ENCODE results near the gene DTNB.
"Not testable (repeated sequence)": the region's sequence is repeated elsewhere in the genome, so short reads cannot be mapped to it uniquely, and the experiment has no call there.

The DTNB gene

DNA sequence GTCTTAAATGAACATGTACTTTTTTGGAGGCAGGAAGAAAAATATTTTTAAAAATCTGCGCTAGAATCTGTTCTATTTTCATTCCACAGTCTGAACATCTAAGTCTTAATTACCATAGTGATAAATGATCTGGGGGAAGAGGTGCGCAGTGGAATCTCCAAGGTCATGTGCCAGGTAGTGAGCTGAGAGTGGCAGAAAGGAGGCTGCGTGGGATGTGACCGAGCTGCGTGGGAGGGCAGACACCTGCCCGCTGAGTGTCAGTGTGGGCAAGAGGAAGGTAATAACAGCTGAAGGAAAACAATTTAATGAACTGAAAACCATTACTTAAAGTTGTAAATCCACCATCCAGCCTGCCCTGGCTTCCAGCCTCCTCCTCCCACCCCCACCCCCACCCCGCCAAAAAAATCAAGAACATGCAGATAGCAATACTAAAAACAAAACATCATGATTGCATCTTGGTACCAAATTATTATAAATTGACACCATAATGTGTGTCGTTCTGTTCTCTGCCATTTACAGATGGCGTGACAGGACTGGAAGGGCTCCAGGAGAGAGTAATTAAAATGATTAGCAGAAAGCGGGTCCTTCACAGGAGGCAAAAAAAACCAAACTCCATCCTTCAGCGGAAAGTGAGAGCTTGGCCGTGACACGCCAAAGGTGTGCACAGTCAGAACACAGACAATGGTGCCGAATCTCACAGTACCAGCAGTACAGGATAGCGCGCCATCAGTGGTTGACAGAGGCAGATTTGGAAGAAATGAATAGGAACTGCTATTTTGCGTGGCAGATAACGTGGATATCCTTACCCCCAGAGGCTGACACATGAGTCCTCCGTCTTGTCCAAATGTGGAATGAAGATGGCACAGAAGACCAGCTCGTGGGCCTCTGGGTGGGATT is 11.4 kb upstream of the DTNB start:
- no peak for DNase-seq (ENCODE audit: low read depth, low spot score)

DNA sequence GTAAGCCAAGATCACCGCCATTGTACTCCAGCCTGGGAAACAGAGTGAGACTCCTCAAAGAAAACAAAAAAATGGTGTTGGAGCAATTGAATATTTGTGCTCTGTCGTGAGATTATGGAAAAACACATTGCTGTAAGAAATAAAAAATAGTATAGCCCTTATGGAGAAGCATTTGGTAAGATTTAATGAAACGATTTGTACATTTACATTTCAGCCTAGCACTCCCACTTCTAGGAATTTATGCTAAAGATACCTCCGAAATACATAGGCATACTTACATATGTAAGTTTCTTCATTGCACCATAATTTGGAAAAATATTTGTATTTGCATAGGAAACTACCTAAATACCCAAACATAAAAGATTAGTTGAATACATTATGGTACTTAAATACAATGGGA is 8.7 kb upstream of the DTNB start:
- no peak for DNase-seq (ENCODE audit: low read depth, low spot score)

DNA sequence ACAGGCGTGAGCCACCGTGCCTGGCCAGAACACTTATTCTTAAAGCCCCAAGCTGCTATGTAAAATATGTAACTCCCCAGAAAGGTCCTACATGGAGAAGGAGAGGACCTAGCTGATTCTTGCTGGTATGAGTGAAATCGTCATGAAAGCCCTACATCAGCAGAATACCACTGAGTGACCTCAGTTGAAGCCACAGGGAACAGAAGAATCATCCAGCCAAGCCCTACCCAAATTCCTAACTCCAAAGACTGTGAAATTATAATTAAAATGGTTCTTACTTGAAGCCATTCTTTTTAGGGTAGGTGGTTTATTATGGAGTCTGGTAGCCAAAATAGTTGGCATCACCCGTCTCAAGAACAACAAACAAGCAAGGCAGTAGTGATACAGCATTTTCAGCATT is 4.5 kb upstream of the DTNB start:
- no peak for DNase-seq (ENCODE audit: low read depth, low spot score)

DNA sequence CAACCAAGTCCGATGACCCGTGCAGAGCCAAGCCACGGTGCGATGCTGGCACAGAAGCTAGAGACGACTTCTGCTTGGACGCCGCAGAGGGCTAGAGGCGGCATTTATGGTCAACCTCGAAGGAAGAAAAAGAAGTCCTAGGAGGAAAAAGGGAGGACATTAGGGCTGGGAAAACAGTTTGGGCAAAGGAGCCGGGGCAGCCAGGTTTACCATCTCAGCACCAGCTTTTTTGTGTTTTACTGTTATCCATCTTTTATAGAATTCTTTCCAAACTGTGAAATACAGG is 643 bp upstream of the DTNB start:
- DNase-seq (ENCODE audit: low read depth, low spot score): no peak

DNA sequence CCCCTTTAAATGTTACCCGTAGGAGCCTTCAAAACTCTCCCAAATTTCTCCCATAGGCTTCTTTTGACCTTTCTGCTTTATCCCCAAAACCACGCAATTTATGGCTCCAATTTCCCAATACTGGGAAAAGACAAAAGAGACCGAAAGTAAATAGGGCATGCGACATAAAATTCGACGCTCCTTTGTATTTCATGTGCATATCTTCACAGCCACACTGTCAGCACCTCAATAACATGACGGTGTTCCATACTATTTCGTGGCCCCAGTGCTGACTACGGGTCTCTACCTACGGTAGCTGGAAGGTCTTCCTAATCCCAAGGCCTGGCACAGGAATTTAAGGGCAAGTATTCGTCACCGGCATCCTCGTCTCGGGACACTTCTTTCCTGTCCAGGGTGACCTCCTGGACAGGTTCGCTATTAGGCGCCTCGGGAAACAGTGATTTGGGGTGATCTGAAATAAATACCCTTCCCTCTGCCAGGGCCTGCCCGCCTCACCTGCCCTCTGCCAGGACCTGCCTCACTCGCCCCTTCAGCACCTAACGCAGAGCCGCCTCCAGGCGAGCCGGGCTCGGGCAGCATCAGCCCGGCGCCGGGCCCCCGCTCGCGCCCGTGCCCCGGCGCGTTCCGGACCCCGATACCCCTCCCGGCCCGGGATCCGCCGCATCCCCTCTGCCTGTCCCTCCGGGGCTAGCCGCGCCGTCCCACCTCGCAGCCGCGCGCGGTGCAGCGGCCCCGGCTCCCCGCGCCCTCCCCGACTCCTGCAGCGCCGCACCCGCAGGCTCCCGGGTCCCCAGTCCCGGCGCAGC is 680 bp downstream of the DTNB start:
- no peak for DNase-seq (ENCODE audit: low read depth, low spot score)

DNA sequence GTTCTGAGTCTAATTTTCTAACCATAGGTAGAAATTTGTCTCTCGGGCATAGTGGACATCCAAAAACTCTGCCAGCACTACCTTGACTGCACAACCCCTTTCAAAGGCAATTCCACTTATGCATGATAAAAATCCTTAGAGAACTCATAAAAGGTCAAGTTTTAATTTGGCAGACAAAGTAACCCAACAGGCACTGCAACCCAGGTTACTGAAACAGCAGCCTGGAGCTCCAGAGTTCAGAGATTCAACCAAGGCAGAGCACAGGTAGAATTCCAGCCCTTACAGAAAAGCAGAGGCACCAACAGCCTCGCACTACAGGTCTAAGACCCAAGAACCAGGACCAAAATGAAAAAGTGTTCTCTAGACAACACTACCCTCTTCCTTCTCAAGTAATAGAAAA is 1.8 kb downstream of the DTNB start:
- DNase-seq (ENCODE audit: low read depth, low spot score): no peak

DNA sequence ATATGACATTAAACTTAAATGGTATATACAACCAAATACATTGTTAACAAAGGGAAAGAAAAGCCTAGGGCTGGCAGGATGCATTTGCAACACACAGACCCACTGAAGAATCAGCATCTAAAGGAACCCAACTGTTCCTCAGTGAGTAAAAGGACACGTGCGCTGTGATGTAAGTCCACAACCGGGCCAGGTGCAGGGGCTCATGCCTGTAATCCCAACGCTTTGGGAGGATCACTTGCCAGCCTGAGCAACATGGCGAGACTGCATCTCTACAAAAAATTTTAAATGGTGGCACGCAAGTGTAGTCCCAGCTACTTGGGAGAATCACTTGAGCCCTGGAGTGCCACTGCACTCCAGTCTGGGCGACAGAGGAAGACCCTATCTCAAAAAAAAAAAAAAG is 3.9 kb downstream of the DTNB start:
- no peak for DNase-seq (ENCODE audit: low read depth, low spot score)

DNA sequence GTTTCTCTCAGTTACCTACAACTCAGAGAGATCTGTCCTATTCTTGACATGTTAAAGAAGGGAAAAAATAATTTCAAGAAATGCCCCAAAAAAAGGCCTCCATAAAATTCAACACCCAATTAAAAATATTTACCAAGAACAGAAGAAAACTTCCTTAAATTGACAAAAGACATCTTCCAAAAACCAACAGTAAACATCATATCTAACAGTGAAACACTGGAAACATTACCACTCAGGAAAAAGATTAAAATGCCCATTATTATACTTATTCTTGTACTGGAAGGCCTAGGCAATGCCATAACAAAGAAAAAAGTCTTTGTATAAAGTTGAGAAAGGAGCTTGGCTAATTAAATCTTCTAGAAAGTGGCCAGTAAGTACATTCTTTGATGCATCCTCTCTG is 7.2 kb downstream of the DTNB start:
- no peak for DNase-seq (ENCODE audit: low read depth, low spot score)

DNA sequence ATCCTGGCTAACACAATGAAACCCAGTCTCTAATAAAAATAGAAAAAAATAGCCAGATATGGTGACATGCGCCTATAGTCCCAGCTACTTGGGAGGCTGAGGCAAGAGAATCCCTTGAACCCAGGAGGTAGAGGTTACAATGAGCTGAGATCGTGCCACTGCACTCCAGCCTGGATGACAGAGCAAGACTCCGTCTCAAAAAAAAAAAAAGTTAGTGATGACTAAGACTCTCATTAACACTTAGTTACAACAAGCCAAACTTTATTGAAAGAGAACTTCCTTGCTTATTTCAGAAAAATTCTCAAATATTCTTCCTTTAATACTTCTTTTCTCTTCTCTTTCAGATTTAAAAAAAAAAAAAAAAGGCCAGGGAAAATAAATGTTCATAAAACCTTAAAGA is 7.9 kb downstream of the DTNB start:
- DNase-seq (ENCODE audit: low read depth, low spot score): not testable (repeated sequence)

DNA sequence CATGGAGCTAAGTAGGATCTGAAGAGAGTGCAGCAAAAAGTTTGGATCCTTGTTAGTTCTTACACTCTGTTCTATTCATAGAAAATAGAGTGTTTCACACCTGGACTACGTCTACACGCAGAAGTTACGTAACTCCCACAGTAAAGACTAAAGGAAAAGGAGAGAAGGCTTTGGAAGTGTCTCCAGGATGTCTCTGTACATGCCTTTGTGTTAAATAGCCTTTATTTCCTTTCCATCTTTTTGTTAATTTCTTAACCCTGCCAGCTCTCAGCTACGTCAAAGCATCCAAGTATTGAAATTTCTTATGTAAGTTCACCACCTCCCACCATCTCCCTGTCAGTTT is 8.4 kb downstream of the DTNB start:
- DNase-seq (ENCODE audit: low read depth, low spot score): no peak

DNA sequence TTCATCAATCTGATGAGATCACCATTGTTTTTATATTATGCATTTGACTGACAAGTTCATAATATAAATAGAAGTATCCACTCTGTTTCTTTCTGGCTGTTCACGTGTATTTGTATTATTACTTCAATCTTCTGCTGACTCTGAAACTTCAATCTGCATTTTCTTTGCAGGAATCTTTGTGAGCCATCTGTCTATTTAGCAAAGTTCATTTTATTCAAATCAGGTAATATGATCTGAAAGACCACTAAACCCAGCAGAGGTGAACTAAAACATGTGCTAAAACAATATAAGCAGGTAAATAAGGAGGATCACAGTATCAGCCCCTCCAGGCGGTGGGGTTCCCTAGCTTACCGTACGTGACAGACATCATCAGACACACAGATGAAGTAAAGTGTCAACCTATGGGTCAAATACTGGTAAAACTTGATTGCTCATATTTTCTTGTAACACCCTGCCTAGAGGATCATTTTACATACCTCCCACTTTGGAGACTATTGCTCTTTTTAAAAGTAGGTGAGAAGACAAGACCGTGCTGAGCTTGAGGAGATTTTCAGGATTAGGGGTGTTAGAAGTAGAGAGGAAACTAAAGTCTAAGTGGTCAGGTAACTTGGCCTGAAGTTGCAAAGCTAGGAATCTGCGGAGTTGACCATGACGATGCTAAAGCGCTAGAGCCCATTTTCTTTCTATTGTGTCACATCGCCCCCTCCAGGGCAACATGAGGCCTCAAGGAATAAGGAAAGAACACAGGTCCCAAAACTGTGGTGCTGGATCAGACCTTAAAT is 9.0 kb downstream of the DTNB start:
- DNase-seq (ENCODE audit: low read depth, low spot score): peak; percentile 73

DNA sequence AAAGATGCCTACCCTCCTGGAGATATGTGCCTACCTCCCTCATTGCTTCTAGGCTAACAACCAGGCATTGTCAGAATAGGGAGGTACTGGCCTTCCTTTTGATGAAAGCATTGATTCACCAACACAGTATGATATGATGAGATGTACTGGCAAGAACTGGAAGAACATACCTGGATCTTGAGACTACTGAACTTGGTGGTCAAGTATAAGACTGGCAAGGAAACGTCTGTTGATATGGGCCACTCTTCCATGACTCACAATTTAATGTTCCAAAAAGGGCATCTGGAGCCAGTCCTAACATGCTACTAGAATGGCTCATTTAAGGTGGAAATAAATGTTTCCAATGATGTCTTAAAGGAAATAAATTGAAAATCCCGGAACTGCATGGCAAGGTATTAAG is 18.1 kb downstream of the DTNB start:
- no peak for DNase-seq (ENCODE audit: low read depth, low spot score)

DNA sequence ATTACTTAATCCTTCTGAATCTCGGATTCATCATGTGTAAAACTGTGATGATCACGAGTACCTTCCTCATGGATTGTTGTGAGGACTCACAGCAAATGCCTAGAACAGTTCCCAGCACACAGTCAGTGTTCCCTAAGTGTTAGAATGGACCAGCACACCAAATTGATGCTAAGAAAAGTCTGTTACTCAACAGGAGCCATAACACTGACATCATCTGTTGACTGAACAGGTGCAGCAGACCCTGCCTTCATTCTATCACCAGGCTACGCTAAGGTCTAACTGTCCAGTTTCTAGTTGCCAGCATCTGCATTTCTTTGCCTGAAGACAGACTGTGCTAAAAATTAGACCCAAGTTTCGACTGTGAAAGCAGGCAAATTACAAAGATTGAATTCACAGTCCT is 18.6 kb downstream of the DTNB start:
- DNase-seq (ENCODE audit: low read depth, low spot score): no peak

DNA sequence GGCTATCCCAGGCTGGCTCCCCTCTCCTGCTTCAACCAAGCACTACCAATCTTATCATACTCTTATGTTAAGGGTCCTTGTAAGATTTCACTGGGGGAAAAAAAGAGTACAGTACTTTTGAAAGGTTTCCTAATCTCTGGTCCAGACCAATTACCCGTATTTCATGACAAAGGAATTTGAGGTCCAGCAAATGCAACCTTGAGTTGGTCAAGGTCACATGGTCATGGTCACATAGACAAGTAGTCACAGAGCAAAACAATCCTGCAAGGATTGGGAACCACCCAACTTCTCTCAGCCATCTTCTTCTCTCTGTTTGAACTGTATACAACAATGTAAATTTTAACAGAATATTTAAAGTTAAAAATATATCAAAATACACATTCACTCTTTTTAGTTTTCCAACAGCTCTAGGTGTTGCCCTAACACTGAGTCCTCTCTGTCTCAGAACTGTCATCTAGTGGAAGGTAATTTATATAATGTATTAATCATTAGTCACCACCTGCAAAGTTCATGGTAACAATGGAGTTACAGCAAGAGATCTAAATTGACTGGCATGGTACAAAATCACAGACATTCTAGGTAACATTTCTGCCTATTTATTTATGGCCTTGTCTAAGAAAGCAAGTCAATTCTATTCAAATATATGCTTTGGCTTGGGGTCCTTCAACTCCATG is 21.5 kb downstream of the DTNB start:
- DNase-seq (ENCODE audit: low read depth, low spot score): no peak

DNA sequence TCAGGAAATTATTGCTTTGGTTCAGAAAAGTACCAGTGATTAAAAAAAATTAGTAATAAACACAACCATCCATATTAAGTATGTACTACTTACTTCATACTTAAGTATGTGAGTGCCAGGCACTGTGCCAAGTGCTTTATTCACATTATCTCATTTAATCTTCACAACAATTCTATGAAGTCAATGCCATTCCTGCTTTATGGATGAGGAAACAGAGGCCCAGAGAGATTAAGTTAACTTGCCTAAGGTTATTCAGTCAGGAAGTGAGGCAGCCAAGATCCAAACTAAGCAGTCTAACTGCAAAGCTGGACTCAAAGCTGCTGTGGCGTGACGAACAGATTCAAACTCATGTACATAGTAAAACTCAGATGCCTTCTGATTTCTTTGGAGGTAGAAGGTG is 22.3 kb downstream of the DTNB start:
- no peak for DNase-seq (ENCODE audit: low read depth, low spot score)

DNA sequence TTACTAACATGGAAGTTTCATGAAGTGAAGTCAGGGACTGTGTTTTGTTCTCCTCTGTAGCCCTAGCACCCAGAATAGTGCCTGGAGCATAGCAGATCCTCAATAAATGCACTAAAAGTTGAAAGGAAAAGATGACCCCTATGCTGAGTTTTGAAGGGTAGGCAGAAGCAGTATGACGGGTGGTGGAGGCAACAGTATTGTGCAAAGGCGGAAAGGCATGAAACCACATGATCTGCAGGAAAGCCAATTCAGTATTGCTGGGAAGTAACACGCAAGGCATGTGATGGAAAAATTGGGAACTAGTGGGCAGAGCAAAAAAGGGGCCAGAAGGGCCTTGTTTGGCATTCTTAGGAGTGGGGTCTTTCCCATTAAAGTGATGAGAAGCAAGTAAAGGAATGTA is 23.1 kb downstream of the DTNB start:
- no peak for DNase-seq (ENCODE audit: low read depth, low spot score)

DNA sequence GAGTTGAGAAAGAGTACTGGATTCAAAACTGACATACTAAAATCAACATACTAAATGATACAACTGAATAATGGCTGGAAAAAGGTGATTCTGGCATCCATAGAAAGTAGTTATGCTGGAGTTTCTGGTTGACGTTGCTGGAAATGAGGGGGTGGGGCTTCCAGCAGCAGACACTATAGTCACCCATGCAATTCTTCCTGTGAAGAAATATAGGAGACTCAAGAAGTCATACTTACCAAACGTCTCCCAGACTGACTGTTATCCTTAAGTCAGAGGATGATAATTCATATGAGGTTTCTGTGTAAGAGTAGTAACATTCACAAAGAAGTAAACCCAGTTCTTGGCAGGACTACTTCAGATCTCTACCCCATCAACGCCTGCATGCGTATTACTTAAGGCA is 23.6 kb downstream of the DTNB start:
- DNase-seq (ENCODE audit: low read depth, low spot score): no peak

DNA sequence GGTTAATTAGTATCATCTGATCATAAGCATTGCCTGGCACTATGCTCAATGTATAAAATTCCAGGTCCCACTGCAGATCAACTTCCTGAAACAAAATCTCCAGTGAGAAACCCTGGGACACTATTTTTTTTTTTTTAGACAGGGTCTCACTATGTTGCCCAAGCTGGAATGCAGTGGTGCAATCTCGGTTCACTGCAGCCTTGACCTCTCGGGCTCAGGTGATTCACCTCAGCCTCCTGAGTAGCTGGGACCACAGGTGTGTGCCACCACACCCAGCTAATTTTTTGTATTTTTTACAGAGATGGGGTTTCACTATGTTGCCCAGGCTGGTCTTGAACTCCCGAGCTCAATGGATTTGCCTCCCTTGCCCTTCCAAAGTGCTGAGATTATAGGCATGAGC is 31.1 kb downstream of the DTNB start:
- no peak for DNase-seq (ENCODE audit: low read depth, low spot score)

DNA sequence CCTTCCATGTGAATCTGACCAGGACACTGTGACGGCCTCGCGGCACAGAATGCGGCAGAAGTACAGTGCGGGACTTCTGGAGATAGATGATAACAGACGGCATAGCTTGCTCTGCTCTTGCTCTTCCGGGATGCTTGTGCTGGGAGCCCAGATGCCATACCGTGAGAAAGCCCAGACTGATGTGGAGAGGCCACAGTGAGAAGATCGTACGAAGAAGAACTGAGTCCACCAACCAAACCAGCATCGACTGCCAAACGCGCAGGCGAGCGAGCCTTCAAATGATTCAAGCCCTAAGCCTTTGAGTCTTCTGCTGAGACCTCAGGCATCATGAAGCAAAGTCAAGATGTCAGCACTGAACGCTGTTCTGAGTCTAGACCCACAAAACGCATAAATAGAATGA is 33.7 kb downstream of the DTNB start:
- no peak for DNase-seq (ENCODE audit: low read depth, low spot score)

DNA sequence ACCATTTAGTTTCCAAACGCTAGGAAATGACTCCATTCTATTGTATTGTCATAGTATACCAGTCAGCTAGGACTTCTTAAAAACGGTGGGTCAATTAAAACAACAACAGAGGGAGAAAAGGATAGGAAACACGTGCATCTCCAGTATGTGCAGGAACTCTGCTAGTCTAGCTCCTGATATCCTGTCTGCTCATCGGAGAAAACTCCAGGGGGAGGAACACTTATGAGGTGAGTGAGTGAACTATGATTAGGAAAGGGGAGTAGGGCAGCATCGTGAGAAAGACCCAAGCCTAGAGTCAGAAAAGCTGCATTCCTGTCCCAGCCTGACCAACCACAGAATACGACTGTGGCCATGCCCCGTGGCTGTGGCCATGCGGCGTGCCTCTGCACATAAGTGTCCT is 34.2 kb downstream of the DTNB start:
- no peak for DNase-seq (ENCODE audit: low read depth, low spot score)

DNA sequence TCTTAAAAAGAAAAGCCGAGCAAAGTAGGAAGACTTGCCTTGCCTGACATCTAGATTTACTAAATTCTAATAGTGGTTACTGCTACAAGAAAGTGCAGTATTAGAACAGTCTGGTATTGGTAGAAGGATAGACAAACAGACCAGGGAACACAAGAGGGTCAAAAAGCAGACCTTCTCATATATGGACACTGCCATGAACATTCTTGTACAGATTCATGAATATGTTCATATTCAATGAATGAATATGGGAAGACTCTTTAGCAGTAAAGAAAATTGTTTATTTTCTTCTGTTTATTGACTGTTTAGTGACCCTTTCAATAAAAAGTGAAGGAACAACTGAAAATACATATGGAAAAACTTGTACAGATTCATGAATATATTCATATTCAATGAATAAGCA is 37.6 kb downstream of the DTNB start:
- DNase-seq (ENCODE audit: low read depth, low spot score): no peak

DNA sequence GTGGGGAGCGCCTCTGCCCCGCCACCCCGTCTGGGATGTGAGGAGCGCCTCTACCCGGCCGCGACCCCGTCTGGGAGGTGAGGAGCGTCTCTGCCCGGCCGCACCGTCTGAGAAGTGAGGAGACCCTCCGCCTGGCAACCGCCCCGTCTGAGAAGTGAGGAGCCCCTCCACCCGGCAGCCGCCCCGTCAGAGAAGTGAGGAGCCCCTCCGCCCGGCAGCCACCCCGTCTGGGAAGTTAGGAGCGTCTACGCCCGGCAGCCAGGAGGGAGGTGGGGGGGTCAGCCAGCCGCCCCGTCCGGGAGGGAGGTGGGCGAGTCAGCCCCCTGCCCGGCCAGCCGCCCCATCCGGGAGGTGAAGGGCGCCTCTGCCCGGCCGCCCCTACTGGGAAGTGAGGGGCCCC is 39.6 kb downstream of the DTNB start:
- DNase-seq (ENCODE audit: low read depth, low spot score): not testable (repeated sequence)

Measured in iPS DF 19.7 (cell line).